ENCODE data around the gene LAMTOR2. TPM values are rescaled to one million over a fixed set of nuclear protein-coding genes. Genes with fewer than 3 reads are reported as not detected.

LAMTOR2 gene
- total and polyA plus RNA-seq, 2 of the 4 experiments (the other 2 are of a cell fraction) = 50.0 to 89.0 TPM

- no peak overlapping the region for H3K56ac ChIP-seq (ENCODE audit: extremely low read depth, insufficient read depth, low read length)
- 0 out of 2 replicates have a peak, but pooled peaks have one; percentile 2 for TF ChIP-seq POLR2A (IDR thresholded peaks at IDR 0.05; ENCODE audit: low read depth, low read length)
- no peak for TF ChIP-seq MXI1 (IDR thresholded peaks at IDR 0.05; ENCODE audit: borderline replicate concordance, low read depth, low read length)
- BruUV-seq (replicated peaks) = no TSS peak
- H3K9ac ChIP-seq (ENCODE audit: low read depth, low read length) = no peak overlapping the region
- ChIA-PET POLR2A (ENCODE audit: unreplicated experiment) (interaction anchor here (0.7 kb wide), 2 partner anchors 22 to 575 kb away, joined by 11 to 13 read pairs; no protein-coding TSS in a partner anchor), CTCF (interaction anchor here (1.8 kb wide), 1 partner anchor 11 kb away, joined by 5 read pairs; no protein-coding TSS in a partner anchor)
- no peak overlapping the region for H3K18ac ChIP-seq (ENCODE audit: low read depth, low read length)
- dilution Hi-C loops (cut with HindIII; ENCODE audit: low sequenced_read_pairs, unreplicated experiment) = no loop called here
- H2BK20ac ChIP-seq (ENCODE audit: low read depth, low read length) = peak overlapping the region; percentile 46
- DNase-seq (no peak), ATAC-seq (ENCODE audit: low read depth) (no peak)
- no peak overlapping the region for H4K5ac ChIP-seq (ENCODE audit: low read depth, low read length)
- in situ Hi-C loops (cut with MboI; ENCODE audit: low sequenced_read_pairs) = no loop called here
- no CpG with 5 or more reads among the region's 6 CpGs for whole genome bisulfite sequencing, 2 experiments (ENCODE audit: extremely low coverage in 2 of 2, insufficient read length in 1 of 2)
- no peaks in the 10 kb centered on the region for H3K9me3 ChIP-seq (ENCODE audit: control insufficient read depth, insufficient read depth, low read length)
- no peak overlapping the region for H3K4me3 ChIP-seq (ENCODE audit: insufficient read depth, low read depth, low read length)
- peak overlapping the region; percentile 96 for H2AK9ac ChIP-seq (replicated peaks; ENCODE audit: low read depth, low read length, poor library complexity)
- H3K79me1 ChIP-seq (ENCODE audit: low read depth in 1 of 2, low read length in 2 of 2) = peaks cover 29 to 77% of the 10 kb centered on the region in 2 experiments
- 0 out of 2 replicates have a peak overlapping the region, but pooled peaks have one; percentile 37 for H3K14ac ChIP-seq (replicated peaks; ENCODE audit: low read depth, low read length)
- peak overlapping the region; percentile 95; the same call in 1 of the 2 replicates for H2BK120ac ChIP-seq (ENCODE audit: low read depth, low read length)
- H2AK5ac ChIP-seq (ENCODE audit: low read depth, low read length) = peak overlapping the region; percentile 76
- no peak overlapping the region for H2BK5ac ChIP-seq (ENCODE audit: low read depth, low read length, poor library complexity, severe bottlenecking)
- peaks cover 48% of the 10 kb centered on the region for H3K9me1 ChIP-seq (ENCODE audit: insufficient read depth, low read length)
- peaks cover 48% of the 10 kb centered on the region for H3K4me1 ChIP-seq (ENCODE audit: control insufficient read depth, insufficient read depth, low read length)
- intact Hi-C loops (cut with micrococcal nuclease) = no loop called here
- peak overlapping the region; percentile 48 for H2AFZ ChIP-seq (replicated peaks; ENCODE audit: low read length, poor library complexity)
- no peak overlapping the region for H3K27ac ChIP-seq (ENCODE audit: insufficient read depth, low read length)
- peak overlapping the region in 1 of 2 experiments; percentile 6; a peak in 1 of 4 replicates for H4K8ac ChIP-seq (ENCODE audit: low read depth in 2 of 2, low read length in 2 of 2)
- H3K4ac ChIP-seq (ENCODE audit: low read depth, low read length) = peak overlapping the region; percentile 66
- no peak overlapping the region for H3K4me2 ChIP-seq (ENCODE audit: low read depth, low read length)
- peak overlapping the region; percentile 1; the same call in 1 of the 3 replicates for H2BK15ac ChIP-seq (ENCODE audit: low read depth, low read length)
- no peak overlapping the region for H3K23ac ChIP-seq (ENCODE audit: low read depth, low read length)
- no peaks in the 10 kb centered on the region for H3K27me3 ChIP-seq (ENCODE audit: control insufficient read depth, insufficient read depth, low read length)
- no peaks in the 10 kb centered on the region for H4K20me1 ChIP-seq (ENCODE audit: insufficient read depth, low read length)
- no peaks in the 10 kb centered on the region for H3K36me3 ChIP-seq (ENCODE audit: control insufficient read depth, insufficient read depth, low read length)
- H4K91ac ChIP-seq (ENCODE audit: insufficient read depth, low read depth, low read length) = no peak overlapping the region; the same call in 1 of the 2 replicates
These were observed 47.3 kb downstream of the LAMTOR2 start for GRCh38 chr1:156101880-156102279.
